Camera-type eye (tissue), 1 donor: Measurements from ENCODE around the gene ZNG1C. TPM values are rescaled to one million over a fixed set of nuclear protein-coding genes. Genes with fewer than 3 reads are reported as not detected.

ENCODE experiments used
- total RNA-seq: library from RNA; depleted of rRNA; stranded (reverse); fragments of >200 nt; gene quantifications from one replicate; pipeline ENCODE4 v1.2.3, GENCODE V29; 2014

ZNG1C gene
- total RNA-seq, result 46.7 TPM

DNA sequence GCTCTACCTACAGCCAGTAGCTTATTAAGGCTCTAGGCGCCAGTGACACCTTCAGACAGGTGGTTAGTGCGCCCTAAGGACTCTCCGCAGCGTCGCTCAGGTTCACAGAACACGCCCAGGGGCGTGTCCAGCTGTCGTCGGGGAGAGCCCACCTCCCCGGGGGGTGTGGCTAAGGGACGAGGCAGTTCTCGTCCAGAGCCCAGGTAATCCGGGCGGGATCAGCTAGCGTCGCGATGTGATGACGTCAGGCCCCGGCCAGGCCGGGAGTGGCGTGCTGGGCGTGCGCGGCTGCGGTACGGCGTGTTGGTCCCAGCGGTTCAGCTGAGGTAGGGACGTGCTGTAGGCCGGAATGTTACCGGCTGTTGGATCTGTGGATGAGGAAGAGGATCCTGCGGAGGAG, at the start of gene ZNG1C:
ZNG1C (plus strand) TSS at position 301 of the 400 bp plus-strand sequence; CDS start at position 350, 49 bp downstream.

DNA sequence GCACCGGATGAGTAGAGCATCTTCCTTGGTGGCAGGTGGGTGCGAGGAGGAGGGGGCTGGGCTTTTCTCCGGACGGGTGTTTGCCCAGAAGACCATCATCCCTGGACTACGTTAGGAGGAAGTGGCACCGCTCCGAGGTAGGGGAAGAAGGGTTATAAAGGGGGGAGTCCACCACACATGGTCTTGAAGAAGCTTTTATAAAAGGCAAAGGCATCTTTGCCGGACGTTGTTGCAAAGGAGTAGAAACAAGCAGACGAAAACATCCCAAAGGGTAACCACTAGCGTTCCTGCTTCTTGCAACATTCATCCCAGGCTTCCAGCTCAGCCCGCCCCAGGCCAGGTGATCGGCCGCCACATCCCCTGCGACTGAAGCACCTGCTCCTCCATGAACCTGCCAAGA, 60.8 kb downstream of the ZNG1C start, which contains the start of gene FOXD4L3:
FOXD4L3 (plus strand) TSS at position 301 of the 400 bp plus-strand sequence; CDS start at position 386, 85 bp downstream.

Other genes with a start within 250 kb of the ZNG1C start
- gene FOXD4L3, start 60.9 kb downstream of the ZNG1C start, total RNA-seq, result not detected
- gene PGM5, start 114.6 kb downstream of the ZNG1C start, total RNA-seq, result 61.8 TPM